H9 (cell line): ENCODE results near the gene TUT4. TPM values are rescaled to one million over a fixed set of nuclear protein-coding genes. Genes with fewer than 3 reads are reported as not detected.

Source experiments
- DNase-seq: peaks from one replicate; pipeline ENCODE4 v3.0.0-alpha.2; 2017
- H2AFZ ChIP-seq: one replicate; pipeline ENCODE4 v1.6.1; 2013; ENCODE audit warnings: mild to moderate bottlenecking, low read length, control low read depth, moderate library complexity
- H2AK5ac ChIP-seq: 2 replicates; pipeline ENCODE4 v1.6.1; 2013; ENCODE audit warnings: low read length, control low read depth, mixed read lengths; ENCODE audit not compliant: insufficient read length
- H2BK120ac ChIP-seq: one replicate; pipeline ENCODE4 v1.6.1; 2013; ENCODE audit warnings: low read depth, mild to moderate bottlenecking, low read length, control low read depth, inconsistent platforms; ENCODE audit not compliant: poor library complexity, severe bottlenecking
- H2BK12ac ChIP-seq: 2 replicates; pipeline ENCODE4 v1.6.1; 2013; ENCODE audit warnings: low read length, control low read depth, mixed read lengths, low read depth; ENCODE audit not compliant: insufficient read length
- H2BK15ac ChIP-seq: 2 replicates; pipeline ENCODE4 v1.6.1; 2013; ENCODE audit warnings: low read depth, low read length, control low read depth
- H2BK20ac ChIP-seq: one replicate; pipeline ENCODE4 v1.6.1; 2013; ENCODE audit warnings: low read depth, mild to moderate bottlenecking, low read length, control low read depth, inconsistent platforms; ENCODE audit not compliant: poor library complexity, severe bottlenecking
- H2BK5ac ChIP-seq: 2 replicates; pipeline ENCODE4 v1.6.1; 2013; ENCODE audit warnings: low read length, control low read depth, mixed read lengths; ENCODE audit not compliant: insufficient read length
- H3K14ac ChIP-seq: 2 replicates; pipeline ENCODE4 v1.6.1; 2013; ENCODE audit warnings: low read length, control low read depth; ENCODE audit not compliant: insufficient read depth
- H3K18ac ChIP-seq: 2 replicates; pipeline ENCODE4 v1.6.1; 2013; ENCODE audit warnings: low read depth, mild to moderate bottlenecking, mixed read lengths, low read length, control low read depth; ENCODE audit not compliant: insufficient read length
- H3K23ac ChIP-seq: 2 replicates; pipeline ENCODE4 v1.6.1; 2013; ENCODE audit warnings: low read length, control low read depth, mixed read lengths, low read depth; ENCODE audit not compliant: insufficient read length
- H3K23me2 ChIP-seq: 2 replicates; pipeline ENCODE4 v1.6.1; 2013; ENCODE audit warnings: low read depth, mild to moderate bottlenecking, mixed read lengths, low read length, control low read depth; ENCODE audit not compliant: insufficient read length, poor library complexity, severe bottlenecking
- H3K27ac ChIP-seq: 2 replicates; pipeline ENCODE4 v1.5.1; 2013; ENCODE audit warnings: low read length, control low read depth, mixed read lengths, low read depth; ENCODE audit not compliant: insufficient read length
- H3K27me3 ChIP-seq: 2 replicates; pipeline ENCODE4 v1.6.1; 2013; ENCODE audit warnings: low read length, control low read depth, inconsistent platforms; ENCODE audit not compliant: insufficient read depth
- H3K4ac ChIP-seq: 2 replicates; pipeline ENCODE4 v1.6.1; 2013; ENCODE audit warnings: low read depth, mild to moderate bottlenecking, control low read depth, inconsistent platforms, low read length, moderate library complexity
- H3K4me1 ChIP-seq: 2 replicates; pipeline ENCODE4 v1.6.1; 2013; ENCODE audit warnings: low read length, control low read depth, inconsistent platforms; ENCODE audit not compliant: insufficient read depth
- H3K4me2 ChIP-seq: 2 replicates; pipeline ENCODE4 v1.6.1; 2013; ENCODE audit warnings: low read length, control low read depth, mixed read lengths; ENCODE audit not compliant: insufficient read length, insufficient read depth
- H3K56ac ChIP-seq: 2 replicates; pipeline ENCODE4 v1.6.1; 2013; ENCODE audit warnings: low read depth, mild to moderate bottlenecking, mixed read lengths, low read length, control low read depth; ENCODE audit not compliant: insufficient read length
- H3K79me1 ChIP-seq: 2 replicates; pipeline ENCODE4 v1.6.1; 2013; ENCODE audit warnings: low read depth, mild to moderate bottlenecking, moderate library complexity, low read length, control low read depth, inconsistent platforms; ENCODE audit not compliant: insufficient read depth, poor library complexity, severe bottlenecking
- H3K79me2 ChIP-seq: 2 replicates; pipeline ENCODE4 v1.6.1; 2013; ENCODE audit warnings: low read length, control low read depth, inconsistent platforms; ENCODE audit not compliant: insufficient read depth
- H3K9ac ChIP-seq: 2 replicates; pipeline ENCODE4 v1.6.1; 2013; ENCODE audit warnings: low read length, control low read depth, mixed read lengths; ENCODE audit not compliant: insufficient read length; ENCODE audit errors: extremely low read depth
- H3K9me3 ChIP-seq: one replicate; pipeline ENCODE4 v1.6.1; 2013; ENCODE audit warnings: low read depth, low read length, inconsistent platforms; ENCODE audit not compliant: control insufficient read depth
- H3T11ph ChIP-seq: one replicate; pipeline ENCODE4 v1.6.1; 2013; ENCODE audit warnings: mild to moderate bottlenecking, low read length, control low read depth, inconsistent platforms
- H4K20me1 ChIP-seq: one replicate; pipeline ENCODE4 v1.6.1; 2013; ENCODE audit not compliant: control insufficient read depth, insufficient read length, insufficient read depth
- H4K5ac ChIP-seq: 2 replicates; pipeline ENCODE4 v1.6.1; 2013; ENCODE audit warnings: low read depth, mild to moderate bottlenecking, mixed read lengths, low read length, control low read depth; ENCODE audit not compliant: insufficient read length
- H4K8ac ChIP-seq: replicated peaks from 2 replicates; pipeline ENCODE4 v1.6.1; 2013; ENCODE audit warnings: low read length, control low read depth, mixed read lengths, low read depth; ENCODE audit not compliant: insufficient read length
- H4K91ac ChIP-seq: 2 replicates; pipeline ENCODE4 v1.6.1; 2013; ENCODE audit warnings: low read depth, mild to moderate bottlenecking, moderate library complexity, mixed read lengths, low read length, control low read depth; ENCODE audit not compliant: insufficient read length
- H3K27ac Mint-ChIP-seq, 3 experiments: 2 replicates in 2 of 3; 3 replicates in 1 of 3; pipeline ENCODE4 v1.8.0; 2020 to 2021; ENCODE audit warnings: mixed read lengths in 3 of 3, mild to moderate bottlenecking in 1 of 3, moderate library complexity in 1 of 3
- H3K27me3 Mint-ChIP-seq: 2 replicates; pipeline ENCODE4 v1.8.0; 2021; ENCODE audit warnings: low read depth, mild to moderate bottlenecking, moderate library complexity, mixed read lengths
- H3K36me3 Mint-ChIP-seq, 3 experiments: 2 replicates in 2 of 3; 3 replicates in 1 of 3; pipeline ENCODE4 v1.8.0; 2020 to 2021; ENCODE audit warnings: low read depth in 3 of 3, mixed read lengths in 3 of 3; ENCODE audit not compliant: insufficient read depth in 1 of 3
- H3K4me1 Mint-ChIP-seq, 2 experiments: 2 replicates each; pipeline ENCODE4 v1.8.0; 2020; ENCODE audit warnings: mixed read lengths in 2 of 2
- H3K4me3 Mint-ChIP-seq, 2 experiments: 2 replicates in 1 of 2; 3 replicates in 1 of 2; pipeline ENCODE4 v1.8.0; 2020 to 2021; ENCODE audit warnings: mild to moderate bottlenecking in 2 of 2, mixed read lengths in 2 of 2, moderate library complexity in 1 of 2
- H3K9me3 Mint-ChIP-seq, 2 experiments: 2 replicates in 1 of 2; 3 replicates in 1 of 2; pipeline ENCODE4 v1.8.0; 2020; ENCODE audit warnings: mild to moderate bottlenecking in 2 of 2, mixed read lengths in 2 of 2, moderate library complexity in 1 of 2
- CTCF ChIP-seq: fragments of 200-600 bp; sonication (generic); conservative IDR thresholded peaks from 3 replicates; pipeline ENCODE4 v1.8.0; 2021; ENCODE audit warnings: antibody characterized with exemption, mild to moderate bottlenecking
- WGBS: extraction: QIAGEN DNeasy Blood & Tissue Kit; methylation state at CpG from one replicate; pipeline ENCODE4 v1.1.7; 2013; ENCODE audit warnings: missing lambda C conversion rate, low lambda C conversion rate, mixed read lengths; ENCODE audit not compliant: insufficient read length; ENCODE audit errors: extremely low coverage; 5-methylcytosine and 5-hydroxymethylcytosine counted together
- total RNA-seq: library from RNA; stranded (reverse); gene quantifications from 2 replicates; pipeline ENCODE4 v1.2.1, GENCODE V29; 2021

Gene TUT4
- total RNA-seq, 1 experiment from 2014 or later, result 59.3 TPM

GRCh38 chr1:52593495-52593894 lies 40.6 kb upstream of the TUT4 start:
- Histone ChIP-seq H3K9me3 (no peaks in the 10 kb centered on the region), H4K5ac (no peak overlapping the region), H3K4me2 (no peak overlapping the region), H2AFZ (no peak overlapping the region), H3K4me1 (no peaks in the 10 kb centered on the region), H2BK5ac (no peak overlapping the region), H3K27me3 (no peaks in the 10 kb centered on the region), H2BK12ac (no peak overlapping the region), H3K56ac (no peak overlapping the region), H3T11ph (no peak overlapping the region), H3K14ac (no peak overlapping the region), H4K8ac (no peak overlapping the region), H2BK120ac (no peak overlapping the region), H3K9ac (no peak overlapping the region), H3K23me2 (no peaks in the 10 kb centered on the region), H3K79me1 (no peaks in the 10 kb centered on the region), H3K27ac (no peak overlapping the region), H3K4ac (no peak overlapping the region), H3K18ac (no peak overlapping the region), H4K91ac (no peak overlapping the region), H2BK20ac (no peak overlapping the region), H4K20me1 (no peaks in the 10 kb centered on the region), H2BK15ac (no peak overlapping the region), H3K23ac (no peak overlapping the region), H3K79me2 (no peaks in the 10 kb centered on the region), H2AK5ac (no peak overlapping the region)
- H3K4me3 Mint-ChIP-seq, result no peak overlapping the region
- peaks cover 15 to 30% of the 10 kb centered on the region in 2 experiments for H3K4me1 Mint-ChIP-seq
- H3K27ac Mint-ChIP-seq, result no peak overlapping the region
- no peaks in the 10 kb centered on the region for H3K36me3 Mint-ChIP-seq
- no peak for DNase-seq
- peaks cover 2% of the 10 kb centered on the region; the same call in 1 of the 2 replicates for H3K27me3 Mint-ChIP-seq
- TF ChIP-seq CTCF, result no peak
- H3K9me3 Mint-ChIP-seq, result no peaks in the 10 kb centered on the region
- no CpG with 5 or more reads among the region's 1 CpG for whole genome bisulfite sequencing
